ENCODE measurements around the gene ARSA. TPM values are rescaled to one million over a fixed set of nuclear protein-coding genes. Genes with fewer than 3 reads are reported as not detected.
"Not testable (repeated sequence)": the region's sequence is repeated elsewhere in the genome, so short reads cannot be mapped to it uniquely, and the experiment has no call there.

ARSA gene
- total RNA-seq, 1 experiment from 2014 or later, result 43.8 TPM

DNA sequence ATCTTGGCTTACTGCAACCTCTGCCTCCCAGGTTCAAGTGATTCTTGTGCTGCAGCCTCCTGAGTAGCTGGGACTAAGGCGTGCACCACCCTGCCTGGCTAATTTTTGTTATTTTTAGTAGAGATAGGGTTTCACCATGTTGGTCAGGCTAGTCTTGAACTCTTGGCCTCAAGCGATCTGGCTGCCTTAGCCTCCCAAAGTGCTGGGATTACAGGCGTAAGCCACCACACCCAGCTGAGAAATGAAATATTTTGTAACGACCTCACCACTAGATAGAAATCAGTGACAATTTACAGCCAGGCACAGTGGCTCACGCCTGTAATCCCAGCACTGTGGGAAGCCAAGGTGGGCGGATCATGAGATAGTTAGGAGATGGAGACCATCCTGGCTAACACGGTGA, 31.8 kb upstream of the ARSA start:
- POLR2A ChIA-PET, result not testable (repeated sequence)

GRCh38 chr22:50657925-50658324, 30.0 kb upstream of the ARSA start:
- in situ Hi-C loops (cut with HindIII; ENCODE audit: low pct_unique_long_range_greater_than_20kb, low sequenced_read_pairs), result no loop called here
- CTCF ChIA-PET, result no interaction called here
- intact Hi-C loops (cut with micrococcal nuclease; ENCODE audit: unreplicated experiment), result no loop called here
- DNase-seq (ENCODE audit: low read depth, low spot score) (no peak), ATAC-seq (no peak)
- no peaks in the 10 kb centered on the region for H3K36me3 ChIP-seq (ENCODE audit: control insufficient read depth, insufficient read depth, low read length)
- TF ChIP-seq CTCF (IDR thresholded peaks at IDR 0.05) (no peak), POLR2AphosphoS5 (IDR thresholded peaks at IDR 0.05; ENCODE audit: low read depth, low read length) (no peak), TCF7L2 (IDR thresholded peaks at IDR 0.05; ENCODE audit: low read depth, low read length) (no peak)
- no peaks in the 10 kb centered on the region for H3K4me1 ChIP-seq (ENCODE audit: control insufficient read depth, insufficient read depth, low read length)
- BruUV-seq (replicated peaks), result no TSS peak
- no peak overlapping the region for H3K4me3 ChIP-seq (ENCODE audit: low read depth in 2 of 2, low read length in 2 of 2)
- no peak overlapping the region for H3K27ac ChIP-seq (ENCODE audit: low read length)
- POLR2A ChIA-PET, result interaction anchor here (0.5 kb wide), 1 partner anchor 468 kb away, joined by 3 read pairs; no protein-coding TSS in a partner anchor
- no peaks in the 10 kb centered on the region for H3K27me3 ChIP-seq (ENCODE audit: control insufficient read depth, insufficient read depth, low read length)
- no peaks in the 10 kb centered on the region for H3K9me3 ChIP-seq (ENCODE audit: control insufficient read depth, insufficient read depth, low read depth, low read length)

More for the DNA sequence above, 31.8 kb upstream of the ARSA start:
- H3K4me1 ChIP-seq (ENCODE audit: control insufficient read depth, insufficient read depth, low read length); H3K36me3 ChIP-seq (ENCODE audit: control insufficient read depth, insufficient read depth, low read length); in situ Hi-C loops (cut with HindIII; ENCODE audit: low pct_unique_long_range_greater_than_20kb, low sequenced_read_pairs); intact Hi-C loops (cut with micrococcal nuclease; ENCODE audit: unreplicated experiment); CTCF ChIA-PET; H3K9me3 ChIP-seq (ENCODE audit: control insufficient read depth, insufficient read depth, low read depth, low read length); H3K27me3 ChIP-seq (ENCODE audit: control insufficient read depth, insufficient read depth, low read length); DNase-seq (ENCODE audit: low read depth, low spot score); ATAC-seq; BruUV-seq (replicated peaks); H3K27ac ChIP-seq (ENCODE audit: low read length); H3K4me3 ChIP-seq (ENCODE audit: low read depth in 2 of 2, low read length in 2 of 2): not testable (repeated sequence)

GRCh38 chr22:50656122-50657070, 28.4 kb upstream of the ARSA start:
- BruUV-seq (replicated peaks), result no TSS peak
- no peaks in the 10 kb centered on the region for H3K4me1 ChIP-seq (ENCODE audit: control insufficient read depth, insufficient read depth, low read length)
- ATAC-seq (peak; percentile 82), DNase-seq (ENCODE audit: low read depth, low spot score) (no peak)
- no peak for TF ChIP-seq POLR2AphosphoS5 (IDR thresholded peaks at IDR 0.05; ENCODE audit: low read depth, low read length)
- TF ChIP-seq CTCF (IDR thresholded peaks at IDR 0.05), result no peak
- TF ChIP-seq TCF7L2 (IDR thresholded peaks at IDR 0.05; ENCODE audit: low read depth, low read length), result no peak
- no peak for TF ChIP-seq SIN3A (IDR thresholded peaks at IDR 0.05; ENCODE audit: borderline replicate concordance, insufficient read depth, low read depth, low read length)
- TF ChIP-seq REST (IDR thresholded peaks at IDR 0.05; ENCODE audit: insufficient read depth in 1 of 2, low read depth in 2 of 2, low read length in 1 of 2), result no peak
- no peaks in the 10 kb centered on the region for H3K36me3 ChIP-seq (ENCODE audit: control insufficient read depth, insufficient read depth, low read length)
- H3K27me3 ChIP-seq (ENCODE audit: control insufficient read depth, insufficient read depth, low read length), result no peaks in the 10 kb centered on the region
- CTCF ChIA-PET, result interaction anchor here (0.7 kb wide), 1 partner anchor 42 kb away, joined by 3 read pairs; no protein-coding TSS in a partner anchor
- no peak overlapping the region for H3K27ac ChIP-seq (ENCODE audit: low read length)
- POLR2A ChIA-PET, result no interaction called here
- in situ Hi-C loops (cut with HindIII; ENCODE audit: low pct_unique_long_range_greater_than_20kb, low sequenced_read_pairs), result no loop called here
- intact Hi-C loops (cut with micrococcal nuclease; ENCODE audit: unreplicated experiment), result no loop called here
- H3K4me3 ChIP-seq (ENCODE audit: low read depth in 2 of 2, low read length in 2 of 2), result no peak overlapping the region
- H3K9me3 ChIP-seq (ENCODE audit: control insufficient read depth, insufficient read depth, low read depth, low read length), result no peaks in the 10 kb centered on the region

GRCh38 chr22:50654664-50655063, 26.7 kb upstream of the ARSA start:
- ATAC-seq; H3K9me3 ChIP-seq (ENCODE audit: control insufficient read depth, insufficient read depth, low read depth, low read length); H3K27ac ChIP-seq (ENCODE audit: low read length); BruUV-seq (replicated peaks); CTCF ChIA-PET; intact Hi-C loops (cut with micrococcal nuclease; ENCODE audit: unreplicated experiment); H3K27me3 ChIP-seq (ENCODE audit: control insufficient read depth, insufficient read depth, low read length); H3K4me1 ChIP-seq (ENCODE audit: control insufficient read depth, insufficient read depth, low read length); in situ Hi-C loops (cut with HindIII; ENCODE audit: low pct_unique_long_range_greater_than_20kb, low sequenced_read_pairs); H3K36me3 ChIP-seq (ENCODE audit: control insufficient read depth, insufficient read depth, low read length); POLR2A ChIA-PET; H3K4me3 ChIP-seq (ENCODE audit: low read depth in 2 of 2, low read length in 2 of 2); DNase-seq (ENCODE audit: low read depth, low spot score): not testable (repeated sequence)
